ENCODE results near the gene SNPH. TPM values are rescaled to one million over a fixed set of nuclear protein-coding genes. Genes with fewer than 3 reads are reported as not detected.

Gene SNPH, protein sequence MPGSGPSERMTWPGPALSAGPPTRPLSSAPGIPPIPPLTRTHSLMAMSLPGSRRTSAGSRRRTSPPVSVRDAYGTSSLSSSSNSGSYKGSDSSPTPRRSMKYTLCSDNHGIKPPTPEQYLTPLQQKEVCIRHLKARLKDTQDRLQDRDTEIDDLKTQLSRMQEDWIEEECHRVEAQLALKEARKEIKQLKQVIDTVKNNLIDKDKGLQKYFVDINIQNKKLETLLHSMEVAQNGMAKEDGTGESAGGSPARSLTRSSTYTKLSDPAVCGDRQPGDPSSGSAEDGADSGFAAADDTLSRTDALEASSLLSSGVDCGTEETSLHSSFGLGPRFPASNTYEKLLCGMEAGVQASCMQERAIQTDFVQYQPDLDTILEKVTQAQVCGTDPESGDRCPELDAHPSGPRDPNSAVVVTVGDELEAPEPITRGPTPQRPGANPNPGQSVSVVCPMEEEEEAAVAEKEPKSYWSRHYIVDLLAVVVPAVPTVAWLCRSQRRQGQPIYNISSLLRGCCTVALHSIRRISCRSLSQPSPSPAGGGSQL
- 4.4 and 7.4 TPM in 2 replicates for total RNA-seq

DNA sequence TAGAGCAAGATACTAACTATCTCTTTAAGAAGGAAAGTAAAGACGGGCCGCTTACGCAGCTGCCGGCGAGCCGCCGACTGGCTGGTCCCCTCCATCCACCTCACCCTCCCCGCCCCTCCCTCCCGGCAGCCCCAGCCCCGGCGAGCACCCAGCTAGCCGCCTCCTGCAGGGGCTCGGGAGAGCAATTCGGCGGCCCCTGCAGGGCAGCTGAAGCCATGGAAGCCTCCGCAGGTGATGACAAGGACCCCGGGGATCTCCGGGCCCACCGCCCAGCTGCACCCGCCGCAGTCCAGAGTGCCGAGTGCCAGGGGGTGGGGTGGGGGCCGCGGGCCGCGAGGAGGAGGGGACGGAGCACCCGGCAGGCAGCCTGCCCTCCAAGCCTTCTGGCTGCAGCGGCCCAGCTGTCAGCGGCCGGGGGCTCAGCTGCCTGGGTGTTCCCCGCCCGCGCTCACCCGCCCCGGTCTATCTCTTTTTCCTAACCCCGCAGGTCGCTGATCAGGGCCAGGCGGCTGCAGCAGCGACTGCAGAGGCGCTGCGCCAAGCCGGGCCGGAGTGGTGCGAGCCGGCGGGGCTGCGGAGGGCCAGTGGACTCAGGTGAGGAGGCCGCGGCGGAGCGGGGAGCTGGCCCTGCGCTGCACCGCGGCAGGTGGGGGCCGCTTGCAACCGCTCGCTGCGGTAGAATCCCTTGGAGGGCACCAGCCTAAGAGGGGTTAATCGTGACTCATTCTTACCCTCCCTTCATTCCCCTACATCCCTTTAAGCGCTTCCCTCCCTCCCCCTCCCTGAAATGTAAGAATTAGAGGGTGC, at the start of gene SNPH:
TSS of gene SNPH (plus strand) at position 128 of the 807 bp plus-strand sequence. CDS start 29,946 bp downstream, outside the sequence.

DNA sequence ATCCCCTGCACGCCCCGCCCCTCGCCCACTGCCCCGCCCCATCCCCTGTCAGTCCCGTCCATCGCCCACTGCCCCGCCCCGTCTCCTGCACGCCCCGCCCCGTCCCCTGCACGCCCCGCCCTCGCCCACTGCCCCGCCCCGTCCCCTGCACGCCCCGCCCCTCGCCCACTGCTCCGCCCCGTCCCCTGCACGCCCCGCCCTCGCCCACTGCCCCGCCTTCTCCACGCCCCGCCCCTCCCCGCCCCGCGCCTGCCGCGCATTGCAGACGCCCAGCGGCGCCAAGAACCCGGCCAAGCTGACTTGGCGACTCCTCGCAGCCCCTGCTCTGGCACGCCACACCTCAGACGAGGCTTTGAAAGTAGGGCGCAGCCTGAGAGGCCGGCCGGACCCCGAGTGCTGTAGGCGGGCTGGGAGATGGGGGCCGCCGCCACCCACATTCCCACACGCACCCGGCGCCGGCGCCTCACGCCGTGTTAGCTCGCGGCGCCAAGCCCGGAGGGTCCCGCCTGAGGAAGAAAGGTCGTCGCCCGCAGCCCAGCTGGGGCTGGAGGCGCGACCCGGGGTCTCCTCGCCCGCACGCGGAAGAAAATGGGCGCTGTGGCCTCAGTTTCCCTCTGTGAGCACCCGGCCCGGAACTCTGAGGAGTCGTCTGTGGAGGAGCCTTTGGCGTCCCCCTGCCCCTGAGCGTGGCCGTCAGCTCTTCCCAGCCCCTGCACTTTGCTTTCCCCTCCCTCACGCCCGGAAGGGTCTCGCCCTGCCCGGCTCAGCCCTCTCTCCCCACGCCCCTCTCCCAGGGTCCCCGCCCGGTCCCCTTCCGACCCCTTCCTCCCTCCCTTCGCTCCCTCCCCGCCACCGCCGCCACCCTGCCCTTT, 40.1 kb upstream of the SNPH start, which contains the start of gene RAD21L1:
TSS of gene RAD21L1 (plus strand) at position 262 of the 872 bp plus-strand sequence. CDS start 2,410 bp downstream, outside the sequence.

DNA sequence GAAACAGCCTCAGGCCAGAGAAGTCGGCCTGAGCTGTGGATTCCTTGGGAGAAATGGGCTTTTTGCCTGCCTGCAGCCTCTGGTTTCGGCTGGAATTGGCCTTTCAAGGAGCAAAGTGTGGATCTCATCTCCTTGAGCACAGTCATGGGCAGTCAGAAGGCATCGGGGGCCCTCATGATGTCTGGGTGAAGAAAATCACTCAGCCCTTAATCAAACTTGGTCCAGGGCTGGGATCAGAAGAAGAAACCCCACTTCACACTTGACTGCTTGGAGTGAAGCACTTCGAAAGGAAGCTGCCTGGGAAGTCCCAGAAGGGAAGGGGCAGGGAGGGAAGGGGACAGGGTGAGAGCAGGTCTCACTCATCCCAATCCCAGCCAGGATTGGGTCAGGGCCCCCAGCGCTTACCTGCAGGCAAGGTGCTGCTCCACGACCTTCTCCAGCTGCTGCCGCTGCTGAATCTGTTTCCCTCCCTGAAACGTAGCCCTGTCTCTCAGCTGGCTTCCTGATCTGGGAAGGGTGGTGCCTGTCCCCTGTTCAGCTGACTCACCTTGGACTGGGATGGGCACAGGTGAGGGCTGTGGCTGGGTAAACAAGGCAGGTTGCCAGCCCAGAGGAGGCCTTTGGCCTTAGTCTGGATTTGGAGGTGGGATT, 62.7 kb downstream of the SNPH start, which contains the start of gene SDCBP2:
TSS of gene SDCBP2 (minus strand) at position 460 of the 651 bp plus-strand sequence. CDS start 8,723 bp downstream, outside the sequence.

Other genes with a start within 250 kb of the SNPH start
- gene PSMF1, start 147.7 kb upstream of the SNPH start, total RNA-seq = 61.0 and 97.4 TPM in 2 replicates
- not detected in 2 replicates for gene TMEM74B, start 81.3 kb upstream of the SNPH start, total RNA-seq
- 0.58 TPM in 1 of 2 replicates, not detected in the other for gene C20orf202, start 62.8 kb upstream of the SNPH start, total RNA-seq
- not detected in 2 replicates for gene RAD21L1, start 40.2 kb upstream of the SNPH start, total RNA-seq
- gene SDCBP2, start 62.8 kb downstream of the SNPH start, total RNA-seq = 1.8 and 5.8 TPM in 2 replicates
- 94.6 and 124 TPM in 2 replicates for gene FKBP1A, start 126.8 kb downstream of the SNPH start, total RNA-seq
- gene NSFL1C, start 200.6 kb downstream of the SNPH start, total RNA-seq = 25.4 and 27.8 TPM in 2 replicates
- gene SIRPB2, start 225.1 kb downstream of the SNPH start, total RNA-seq = not detected in 2 replicates